Activated T-cell treated with anti-CD3 and anti-CD28 coated beads for 48 hours (primary cell): ENCODE measurements around the gene ADAMTSL1.

Experiments used
- DNase-seq: peaks from one replicate; pipeline ENCODE4 v3.0.0-alpha.2; 2020; ENCODE audit warnings: low read depth

The ADAMTSL1 gene

GRCh38 chr9:18473652-18474279 is at the start of gene ADAMTSL1:
Gene ADAMTSL1, plus strand, starts transcription at chr9:18474153. Its CDS starts 80 bp downstream, at chr9:18474233.
- DNase-seq = no peak

- DNase-seq = no peak
These were observed 46.3 kb upstream of the ADAMTSL1 start for GRCh38 chr9:18427691-18428090.

GRCh38 chr9:18428661-18429060 is 45.3 kb upstream of the ADAMTSL1 start:
- DNase-seq = no peak

GRCh38 chr9:18429070-18429469 is 44.9 kb upstream of the ADAMTSL1 start:
- no peak for DNase-seq

GRCh38 chr9:18433620-18434019 is 40.3 kb upstream of the ADAMTSL1 start:
- no peak for DNase-seq

- DNase-seq = no peak
These were observed 36.4 kb upstream of the ADAMTSL1 start for GRCh38 chr9:18437315-18438201.

- DNase-seq = no peak
These were observed 35.5 kb upstream of the ADAMTSL1 start for GRCh38 chr9:18438300-18438925.

GRCh38 chr9:18438951-18439350 is 35.0 kb upstream of the ADAMTSL1 start:
- DNase-seq = no peak

GRCh38 chr9:18441261-18441660 is 32.7 kb upstream of the ADAMTSL1 start:
- no peak for DNase-seq

GRCh38 chr9:18442629-18443491 is 31.1 kb upstream of the ADAMTSL1 start:
- peak; percentile 43 for DNase-seq

GRCh38 chr9:18447131-18447530 is 26.8 kb upstream of the ADAMTSL1 start:
- DNase-seq = no peak

GRCh38 chr9:18447541-18447940 is 26.4 kb upstream of the ADAMTSL1 start:
- no peak for DNase-seq

GRCh38 chr9:18448101-18448500 is 25.9 kb upstream of the ADAMTSL1 start:
- DNase-seq = no peak

GRCh38 chr9:18451406-18451805 is 22.5 kb upstream of the ADAMTSL1 start:
- DNase-seq = no peak

- DNase-seq = no peak
These were observed 21.7 kb upstream of the ADAMTSL1 start for GRCh38 chr9:18452276-18452675.

GRCh38 chr9:18456624-18457237 is 17.2 kb upstream of the ADAMTSL1 start:
- no peak for DNase-seq

- DNase-seq = no peak
These were observed 16.4 kb upstream of the ADAMTSL1 start for GRCh38 chr9:18457510-18457909.

- DNase-seq = no peak
These were observed 13.9 kb upstream of the ADAMTSL1 start for GRCh38 chr9:18459962-18460584.

- DNase-seq = no peak
These were observed 12.5 kb upstream of the ADAMTSL1 start for GRCh38 chr9:18461496-18461895.

GRCh38 chr9:18463991-18464390 is 10.0 kb upstream of the ADAMTSL1 start:
- DNase-seq = no peak

GRCh38 chr9:18466101-18466500 is 7.9 kb upstream of the ADAMTSL1 start:
- DNase-seq = no peak
